HG02970 (cell line): ENCODE measurements around the gene VPS37C.
A peak's percentile ranks its signal among the peaks of the same experiment; 100 is the strongest.
"Not testable (repeated sequence)": the region's sequence is repeated elsewhere in the genome, so short reads cannot be mapped to it uniquely, and the experiment has no call there.

Experiments
- ATAC-seq: cut with Tn5 transposase; IDR thresholded peaks from one replicate; pipeline ENCODE4 v1.9.1; 2021; ENCODE audit warnings: mild to moderate bottlenecking, moderate library complexity, moderate number of reproducible peaks; ENCODE audit not compliant: unreplicated experiment, low FRiP score

Gene VPS37C

GRCh38 chr11:61161190-61162091, at the start of gene VPS37C:
TSS of gene VPS37C (minus strand) at chr11:61161426. CDS start at chr11:61138829, 22,597 bp downstream.
- ATAC-seq, result peak; percentile 79

GRCh38 chr11:61210629-61211028, 49.4 kb upstream of the VPS37C start:
- ATAC-seq, result not testable (repeated sequence)

- ATAC-seq, result not testable (repeated sequence)
These were observed 46.5 kb upstream of the VPS37C start for GRCh38 chr11:61207636-61208310.

- not testable (repeated sequence) for ATAC-seq
These were observed 43.4 kb upstream of the VPS37C start for GRCh38 chr11:61204502-61205059.

GRCh38 chr11:61203873-61204272, 42.6 kb upstream of the VPS37C start:
- not testable (repeated sequence) for ATAC-seq

- not testable (repeated sequence) for ATAC-seq
These were observed 41.9 kb upstream of the VPS37C start, which contains the start of gene PGA3 for GRCh38 chr11:61202950-61203746. TSS of gene PGA3 (plus strand) at chr11:61203515. CDS start at chr11:61203565, 50 bp downstream.

GRCh38 chr11:61201476-61201875, 40.2 kb upstream of the VPS37C start:
- no peak for ATAC-seq

- ATAC-seq, result no peak
These were observed 37.8 kb upstream of the VPS37C start for GRCh38 chr11:61198948-61199523.

- no peak for ATAC-seq
These were observed 37.1 kb upstream of the VPS37C start for GRCh38 chr11:61198361-61198760.

GRCh38 chr11:61195719-61196118, 34.5 kb upstream of the VPS37C start:
- no peak for ATAC-seq

- no peak for ATAC-seq
These were observed 33.9 kb upstream of the VPS37C start for GRCh38 chr11:61194981-61195695.

GRCh38 chr11:61194169-61194671, 33.0 kb upstream of the VPS37C start:
- no peak for ATAC-seq

- ATAC-seq, result no peak
These were observed 32.4 kb upstream of the VPS37C start for GRCh38 chr11:61193596-61193995.

GRCh38 chr11:61189933-61190332, 28.7 kb upstream of the VPS37C start:
- no peak for ATAC-seq

- no peak for ATAC-seq
These were observed 26.4 kb upstream of the VPS37C start for GRCh38 chr11:61187505-61188130.

- ATAC-seq, result no peak
These were observed 25.3 kb upstream of the VPS37C start for GRCh38 chr11:61186504-61186903.

GRCh38 chr11:61183645-61184044, 22.4 kb upstream of the VPS37C start:
- ATAC-seq, result no peak

GRCh38 chr11:61181489-61181888, 20.3 kb upstream of the VPS37C start:
- ATAC-seq, result no peak

- ATAC-seq, result not testable (repeated sequence)
These were observed 19.0 kb upstream of the VPS37C start for GRCh38 chr11:61180205-61180604.
